ENCODE measurements around the gene EXOC4. TPM values are rescaled to one million over a fixed set of nuclear protein-coding genes. Genes with fewer than 3 reads are reported as not detected.

Gene EXOC4
- total and polyA plus RNA-seq, 2 donors (not counting 1 experiment from before 2014, with no cell fraction given): 79.6 to 158 TPM

GRCh38 chr7:133693281-133693680 is 440.4 kb downstream of the EXOC4 start:
- Histone ChIP-seq H2AFZ (ENCODE audit: low read length) (no peak overlapping the region), H3K4me1 (ENCODE audit: control insufficient read depth, extremely low read depth, insufficient read depth, low read length) (no peaks in the 10 kb centered on the region), H3K9ac (ENCODE audit: insufficient read depth, low read length) (no peak overlapping the region), H3K36me3 (ENCODE audit: control insufficient read depth, insufficient read depth, low read length) (no peaks in the 10 kb centered on the region), H3K4me2 (ENCODE audit: extremely low read depth, insufficient read depth, low read length) (no peak overlapping the region), H3K4me3 (replicated peaks in 1 of 4; ENCODE audit: control extremely low read depth in 1 of 4, insufficient read depth in 1 of 4, low read depth in 3 of 4, low read length in 4 of 4) (no peak overlapping the region), H3K9me3 (ENCODE audit: control insufficient read depth, insufficient read depth, low read depth, low read length) (no peaks in the 10 kb centered on the region), H4K20me1 (ENCODE audit: control insufficient read depth, extremely low read depth, insufficient read depth, low read length) (no peaks in the 10 kb centered on the region), H3K27ac (ENCODE audit: insufficient read depth, low read length) (no peak overlapping the region), H3K27me3 (ENCODE audit: control insufficient read depth, insufficient read depth, low read length) (no peaks in the 10 kb centered on the region), H3K79me2 (ENCODE audit: control insufficient read depth, insufficient read depth, low read length) (no peaks in the 10 kb centered on the region)
- no peak for DNase-seq (ENCODE audit: low read depth in 2 of 2)
- no peak for TF ChIP-seq CTCF (conservative IDR thresholded peaks at IDR 0.05 in 1 of 2, IDR thresholded peaks at IDR 0.05 in 1 of 2; ENCODE audit: low read depth in 1 of 2, low read length in 2 of 2)
- TF ChIP-seq EZH2 (IDR thresholded peaks at IDR 0.05; ENCODE audit: low read length, missing control alignments): no peak

- Histone ChIP-seq H3K79me2 (ENCODE audit: control insufficient read depth, insufficient read depth, low read length) (no peaks in the 10 kb centered on the region), H3K36me3 (ENCODE audit: control insufficient read depth, insufficient read depth, low read length) (no peaks in the 10 kb centered on the region), H3K9me3 (ENCODE audit: control insufficient read depth, insufficient read depth, low read depth, low read length) (no peaks in the 10 kb centered on the region), H3K27me3 (ENCODE audit: control insufficient read depth, insufficient read depth, low read length) (no peaks in the 10 kb centered on the region), H3K4me3 (replicated peaks in 1 of 4; ENCODE audit: control extremely low read depth in 1 of 4, insufficient read depth in 1 of 4, low read depth in 3 of 4, low read length in 4 of 4) (no peak overlapping the region), H4K20me1 (ENCODE audit: control insufficient read depth, extremely low read depth, insufficient read depth, low read length) (no peaks in the 10 kb centered on the region), H3K9ac (ENCODE audit: insufficient read depth, low read length) (no peak overlapping the region), H2AFZ (ENCODE audit: low read length) (no peak overlapping the region), H3K4me2 (ENCODE audit: extremely low read depth, insufficient read depth, low read length) (no peak overlapping the region), H3K4me1 (ENCODE audit: control insufficient read depth, extremely low read depth, insufficient read depth, low read length) (no peaks in the 10 kb centered on the region), H3K27ac (ENCODE audit: insufficient read depth, low read length) (no peak overlapping the region)
- no peak for TF ChIP-seq EZH2 (IDR thresholded peaks at IDR 0.05; ENCODE audit: low read length, missing control alignments)
- TF ChIP-seq CTCF (conservative IDR thresholded peaks at IDR 0.05 in 1 of 2, IDR thresholded peaks at IDR 0.05 in 1 of 2; ENCODE audit: low read depth in 1 of 2, low read length in 2 of 2): no peak
- no peak for DNase-seq (ENCODE audit: low read depth in 2 of 2)
Measured at GRCh38 chr7:133696056-133696455, 443.2 kb downstream of the EXOC4 start.

- DNase-seq (ENCODE audit: low read depth in 2 of 2): no peak
- no peak overlapping the region for H2AFZ ChIP-seq (ENCODE audit: low read length)
- no peak overlapping the region for H3K4me2 ChIP-seq (ENCODE audit: extremely low read depth, insufficient read depth, low read length)
- no peaks in the 10 kb centered on the region for H3K27me3 ChIP-seq (ENCODE audit: control insufficient read depth, insufficient read depth, low read length)
- H3K4me3 ChIP-seq (replicated peaks in 1 of 4; ENCODE audit: control extremely low read depth in 1 of 4, insufficient read depth in 1 of 4, low read depth in 3 of 4, low read length in 4 of 4): no peak overlapping the region
- H4K20me1 ChIP-seq (ENCODE audit: control insufficient read depth, extremely low read depth, insufficient read depth, low read length): no peaks in the 10 kb centered on the region
- H3K9me3 ChIP-seq (ENCODE audit: control insufficient read depth, insufficient read depth, low read depth, low read length): no peaks in the 10 kb centered on the region
- no peak for TF ChIP-seq EZH2 (IDR thresholded peaks at IDR 0.05; ENCODE audit: low read length, missing control alignments)
- TF ChIP-seq CTCF (conservative IDR thresholded peaks at IDR 0.05 in 1 of 2, IDR thresholded peaks at IDR 0.05 in 1 of 2; ENCODE audit: low read depth in 1 of 2, low read length in 2 of 2): no peak
- no peaks in the 10 kb centered on the region for H3K4me1 ChIP-seq (ENCODE audit: control insufficient read depth, extremely low read depth, insufficient read depth, low read length)
- H3K9ac ChIP-seq (ENCODE audit: insufficient read depth, low read length): no peak overlapping the region
- no peak overlapping the region for H3K27ac ChIP-seq (ENCODE audit: insufficient read depth, low read length)
- no peaks in the 10 kb centered on the region for H3K36me3 ChIP-seq (ENCODE audit: control insufficient read depth, insufficient read depth, low read length)
- H3K79me2 ChIP-seq (ENCODE audit: control insufficient read depth, insufficient read depth, low read length): no peaks in the 10 kb centered on the region
Measured at GRCh38 chr7:133697585-133697984, 444.7 kb downstream of the EXOC4 start.

All from fibroblast of lung (primary cell).